GM12864 (cell line): ENCODE results near the gene C16orf96.

Source experiments
- DNase-seq: peaks from one replicate; pipeline ENCODE4 v3.0.0-alpha.2; 2011; ENCODE audit warnings: low read depth
- H3K4me3 ChIP-seq: 2 replicates; pipeline ENCODE4 v1.5.1; 2011; ENCODE audit warnings: mild to moderate bottlenecking, low read depth, low read length, control low read depth
- CTCF ChIP-seq: IDR thresholded peaks from 2 replicates; pipeline ENCODE4 v1.5.1; 2011; ENCODE audit warnings: low read depth, mild to moderate bottlenecking, moderate library complexity, low read length, control low read depth, inconsistent platforms; ENCODE audit errors: missing control alignments

Gene C16orf96

GRCh38 chr16:4599037-4599436 is 42.9 kb downstream of the C16orf96 start:
- DNase-seq: no peak
- TF ChIP-seq CTCF: no peak
- H3K4me3 ChIP-seq: no peak overlapping the region

DNA sequence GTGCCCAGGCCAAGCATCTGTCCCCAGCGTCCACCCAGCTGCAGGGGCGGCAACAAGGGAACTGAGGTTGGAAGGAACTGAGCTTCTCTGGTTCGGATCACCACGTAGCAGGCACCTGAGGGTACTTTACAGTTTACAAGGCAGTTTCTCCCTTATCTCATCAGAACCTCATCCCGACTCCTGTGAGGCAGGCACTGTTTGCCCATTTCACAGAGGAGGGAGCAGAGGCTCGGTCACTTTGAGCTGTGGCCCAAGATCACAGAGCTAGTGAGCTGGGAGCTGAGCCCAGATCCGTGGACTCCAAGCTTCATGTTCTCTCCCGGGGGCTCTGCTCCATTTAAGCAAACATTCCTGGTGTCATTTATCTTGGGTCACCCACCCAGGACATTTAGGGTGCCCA is 43.4 kb downstream of the C16orf96 start:
- no peak for DNase-seq
- TF ChIP-seq CTCF: no peak
- H3K4me3 ChIP-seq: no peak overlapping the region

DNA sequence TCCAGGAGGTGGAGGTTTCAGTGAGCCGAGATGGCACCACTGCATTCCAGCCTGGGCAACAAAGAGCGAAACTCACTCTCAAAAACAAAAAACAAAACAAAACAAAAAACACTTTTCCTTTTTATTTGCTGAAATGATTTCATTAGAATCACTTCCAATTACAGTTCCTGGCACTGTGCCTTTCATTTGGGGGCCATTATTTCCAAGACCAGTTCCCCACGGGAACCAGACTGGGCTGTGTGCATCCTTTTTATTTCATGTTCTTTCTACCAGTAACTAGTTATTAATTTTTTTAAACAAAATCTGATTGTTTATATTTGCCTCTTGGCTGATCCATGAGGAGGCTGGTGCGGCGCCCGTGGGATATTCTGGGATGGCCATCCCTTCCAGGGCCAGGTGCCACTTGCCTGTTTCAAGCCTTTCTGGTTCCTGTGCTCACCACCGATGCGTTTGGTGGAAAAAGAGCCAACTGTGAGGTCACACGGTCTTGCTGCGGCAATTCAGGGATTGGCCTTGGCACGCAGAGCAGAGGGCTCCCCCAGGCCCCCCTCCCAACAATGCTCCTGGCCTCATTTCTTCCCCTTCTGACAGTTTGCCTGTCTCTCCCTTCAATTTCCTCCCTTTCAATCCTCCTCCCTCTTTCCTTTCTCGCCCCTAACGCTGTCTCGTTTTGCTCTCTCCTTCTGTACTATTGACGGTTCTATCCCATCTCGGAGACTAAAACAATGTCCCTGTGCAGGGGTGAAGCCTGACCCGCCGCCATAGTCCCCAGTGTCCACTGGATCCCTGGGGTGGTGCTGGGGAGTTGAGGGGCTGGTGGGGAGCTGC is 45.1 kb downstream of the C16orf96 start:
- DNase-seq: no peak
- TF ChIP-seq CTCF: no peak
- H3K4me3 ChIP-seq: no peak overlapping the region

DNA sequence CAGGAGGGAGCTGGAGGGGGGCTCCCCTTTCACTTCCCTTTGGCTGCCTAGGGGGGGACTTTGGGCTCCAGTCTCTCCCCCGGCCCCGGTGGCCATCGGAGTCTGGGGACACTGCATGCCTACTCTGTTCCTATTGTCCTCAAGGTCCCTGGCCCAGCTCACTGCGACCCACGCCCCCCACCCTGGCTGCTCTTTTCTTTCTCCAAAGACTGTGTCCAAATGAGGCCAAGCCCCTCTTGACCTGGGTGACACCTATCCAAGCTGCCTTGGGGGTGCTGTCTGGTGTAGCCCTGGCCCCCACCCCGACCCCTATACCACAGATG is 45.7 kb downstream of the C16orf96 start:
- DNase-seq: no peak
- no peak for TF ChIP-seq CTCF
- H3K4me3 ChIP-seq: no peak overlapping the region

GRCh38 chr16:4602331-4602730 is 46.2 kb downstream of the C16orf96 start:
- no peak for DNase-seq
- no peak for TF ChIP-seq CTCF
- H3K4me3 ChIP-seq: no peak overlapping the region

DNA sequence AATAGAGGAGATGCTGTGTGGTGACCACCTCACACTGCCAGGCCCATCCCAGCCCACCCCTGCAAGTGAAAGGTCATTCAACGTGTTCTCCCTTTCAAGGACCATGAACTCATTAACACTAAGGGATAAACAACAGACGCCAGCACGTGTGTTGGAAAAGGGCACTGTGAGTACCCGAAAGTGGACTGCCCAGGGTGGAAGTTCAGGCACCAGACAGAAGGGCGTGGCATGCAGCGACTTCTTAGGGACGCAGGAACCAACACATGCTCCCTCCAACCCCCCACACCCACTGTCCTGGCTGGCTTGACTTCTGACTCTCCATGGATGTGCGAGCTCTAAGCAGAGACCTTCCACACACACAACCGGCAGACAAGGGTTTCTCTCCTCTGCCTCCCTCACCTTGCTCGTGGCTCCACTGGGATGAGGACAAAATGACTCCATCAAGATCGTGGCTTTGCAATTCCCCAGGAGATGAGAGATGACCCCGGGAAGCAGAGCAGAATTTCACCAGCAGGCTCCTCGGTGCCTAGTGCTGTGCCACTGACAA is 47.6 kb downstream of the C16orf96 start:
- TF ChIP-seq CTCF: no peak
- no peak for DNase-seq
- no peak overlapping the region for H3K4me3 ChIP-seq

GRCh38 chr16:4604401-4604800 is 48.3 kb downstream of the C16orf96 start:
- DNase-seq: no peak
- H3K4me3 ChIP-seq: no peak overlapping the region
- no peak for TF ChIP-seq CTCF
